ENCODE measurements around the gene LAMA3.

Gene LAMA3

DNA sequence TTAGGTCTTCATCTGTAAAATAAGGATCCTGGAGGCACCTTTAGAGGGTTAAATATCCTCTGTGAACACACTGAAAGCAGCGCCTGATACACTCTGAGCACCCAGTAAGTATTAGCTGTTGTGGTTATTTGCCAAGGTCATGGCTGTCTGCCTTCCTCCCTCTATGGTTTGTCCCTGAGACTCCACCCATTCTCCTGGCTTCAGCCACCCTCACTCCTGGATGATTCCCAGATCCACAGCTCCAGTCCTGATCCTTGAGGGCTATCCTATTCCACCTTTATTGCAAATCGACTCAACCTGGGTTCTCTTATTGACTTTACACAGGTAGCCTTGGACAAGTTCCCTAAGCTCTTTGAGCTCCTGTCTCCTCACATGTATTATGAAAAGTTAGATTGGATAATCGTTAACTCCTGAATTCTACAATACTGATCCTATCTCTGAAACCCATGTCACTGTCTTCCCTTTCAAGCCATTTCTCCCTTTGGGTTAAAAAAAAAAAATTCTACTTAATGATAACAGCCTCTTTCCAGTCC is 162.3 kb downstream of the LAMA3 start:
- no peak overlapping the region for H3K27ac ChIP-seq (ENCODE audit: extremely low read depth, low read depth, low read length)
- H3K36me3 ChIP-seq (ENCODE audit: control insufficient read depth in 2 of 2, insufficient read depth in 1 of 2, low read length in 2 of 2), result peaks cover 0 to 35% of the 10 kb centered on the region in 2 experiments; a peak in 2 of 3 replicates
- ChIA-PET CTCF (interaction anchor here (1.2 kb wide), 1 partner anchor 10 kb away, joined by 3 read pairs; no protein-coding TSS in a partner anchor), POLR2A (no interaction called here)
- H3K4me1 ChIP-seq (ENCODE audit: control insufficient read depth, insufficient read depth, low read length), result no peaks in the 10 kb centered on the region
- no peak overlapping the region for H3K4me3 ChIP-seq (ENCODE audit: low read depth, low read length)
- H3K9me3 ChIP-seq (ENCODE audit: control insufficient read depth, insufficient read depth, low read depth, low read length), result no peaks in the 10 kb centered on the region
- TF ChIP-seq ZNF624 (tag by site-specific recombination; IDR thresholded peaks at IDR 0.05) (no peak), WT1 (tag by site-specific recombination; IDR thresholded peaks at IDR 0.05) (no peak), ZNF768 (tag by site-specific recombination; IDR thresholded peaks at IDR 0.05) (no peak), OSR2 (tag by site-specific recombination; IDR thresholded peaks at IDR 0.05) (no peak), ZFHX2 (tag by site-specific recombination; conservative IDR thresholded peaks at IDR 0.05) (no peak), ZNF433 (tag by site-specific recombination; IDR thresholded peaks at IDR 0.05; ENCODE audit: low read depth) (no peak), ZNF654 (tag by site-specific recombination; IDR thresholded peaks at IDR 0.05; ENCODE audit: low read depth) (no peak), GLI4 (tag by site-specific recombination; IDR thresholded peaks at IDR 0.05) (no peak), YY2 (tag by site-specific recombination; IDR thresholded peaks at IDR 0.05) (no peak), ZNF404 (tag by site-specific recombination; IDR thresholded peaks at IDR 0.05) (no peak)
- TF ChIP-seq, protein P1, sequence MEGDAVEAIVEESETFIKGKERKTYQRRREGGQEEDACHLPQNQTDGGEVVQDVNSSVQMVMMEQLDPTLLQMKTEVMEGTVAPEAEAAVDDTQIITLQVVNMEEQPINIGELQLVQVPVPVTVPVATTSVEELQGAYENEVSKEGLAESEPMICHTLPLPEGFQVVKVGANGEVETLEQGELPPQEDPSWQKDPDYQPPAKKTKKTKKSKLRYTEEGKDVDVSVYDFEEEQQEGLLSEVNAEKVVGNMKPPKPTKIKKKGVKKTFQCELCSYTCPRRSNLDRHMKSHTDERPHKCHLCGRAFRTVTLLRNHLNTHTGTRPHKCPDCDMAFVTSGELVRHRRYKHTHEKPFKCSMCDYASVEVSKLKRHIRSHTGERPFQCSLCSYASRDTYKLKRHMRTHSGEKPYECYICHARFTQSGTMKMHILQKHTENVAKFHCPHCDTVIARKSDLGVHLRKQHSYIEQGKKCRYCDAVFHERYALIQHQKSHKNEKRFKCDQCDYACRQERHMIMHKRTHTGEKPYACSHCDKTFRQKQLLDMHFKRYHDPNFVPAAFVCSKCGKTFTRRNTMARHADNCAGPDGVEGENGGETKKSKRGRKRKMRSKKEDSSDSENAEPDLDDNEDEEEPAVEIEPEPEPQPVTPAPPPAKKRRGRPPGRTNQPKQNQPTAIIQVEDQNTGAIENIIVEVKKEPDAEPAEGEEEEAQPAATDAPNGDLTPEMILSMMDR (tag by site-specific recombination; IDR thresholded peaks at IDR 0.05), result no peak

DNA sequence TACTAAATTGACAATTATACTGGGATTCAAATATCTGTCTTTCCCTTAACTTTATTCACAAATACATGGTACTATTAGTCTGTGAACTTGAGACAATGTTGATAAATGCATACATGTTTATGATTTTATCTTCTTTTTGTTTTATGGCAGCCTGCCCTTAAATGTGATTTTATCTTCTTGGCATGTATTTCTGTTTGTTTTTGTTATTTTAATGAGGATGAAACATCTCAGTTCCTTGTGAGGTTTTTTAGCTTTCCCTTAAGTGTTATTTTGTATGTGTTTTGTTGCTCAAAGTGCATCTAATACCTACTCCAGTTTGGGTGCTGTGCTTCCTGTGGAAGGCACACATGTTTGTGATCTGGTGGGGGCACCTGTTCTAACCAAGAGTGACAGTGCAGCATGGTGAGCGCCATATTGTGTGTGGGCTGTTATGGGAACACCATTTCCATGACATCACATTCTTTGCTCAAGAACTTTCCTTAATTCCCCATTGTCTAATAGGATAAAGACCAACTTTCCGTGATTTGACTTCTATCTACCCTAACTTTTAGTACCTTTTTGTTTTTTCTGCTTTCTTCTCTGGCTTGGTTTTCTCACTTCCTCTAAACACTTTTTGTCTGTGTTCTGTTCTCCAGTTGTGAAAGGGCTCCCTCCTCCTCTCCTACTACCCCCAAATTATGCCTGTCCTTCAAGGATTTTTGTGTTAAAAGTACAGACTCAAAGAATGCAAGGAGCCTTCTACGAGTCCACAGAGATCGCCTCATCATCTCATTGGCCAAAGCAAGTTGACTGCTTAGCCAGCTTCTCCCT is 163.2 kb downstream of the LAMA3 start:
- no peak for TF ChIP-seq ZNF324 (tag by site-specific recombination; IDR thresholded peaks at IDR 0.05)
- H3K27ac ChIP-seq (ENCODE audit: extremely low read depth, low read depth, low read length), result no peak overlapping the region
- H3K4me3 ChIP-seq (ENCODE audit: low read depth, low read length), result no peak overlapping the region
- CTCF ChIA-PET, result interaction anchor here (0.7 kb wide), 1 partner anchor 49 kb away, joined by 3 read pairs; no protein-coding TSS in a partner anchor
- no peaks in the 10 kb centered on the region for H3K9me3 ChIP-seq (ENCODE audit: control insufficient read depth, insufficient read depth, low read depth, low read length)
- H3K36me3 ChIP-seq (ENCODE audit: control insufficient read depth in 2 of 2, insufficient read depth in 1 of 2, low read length in 2 of 2), result peaks cover 0 to 27% of the 10 kb centered on the region in 2 experiments; a peak in 2 of 3 replicates
- POLR2A ChIA-PET, result no interaction called here
- no peaks in the 10 kb centered on the region for H3K4me1 ChIP-seq (ENCODE audit: control insufficient read depth, insufficient read depth, low read length)

DNA sequence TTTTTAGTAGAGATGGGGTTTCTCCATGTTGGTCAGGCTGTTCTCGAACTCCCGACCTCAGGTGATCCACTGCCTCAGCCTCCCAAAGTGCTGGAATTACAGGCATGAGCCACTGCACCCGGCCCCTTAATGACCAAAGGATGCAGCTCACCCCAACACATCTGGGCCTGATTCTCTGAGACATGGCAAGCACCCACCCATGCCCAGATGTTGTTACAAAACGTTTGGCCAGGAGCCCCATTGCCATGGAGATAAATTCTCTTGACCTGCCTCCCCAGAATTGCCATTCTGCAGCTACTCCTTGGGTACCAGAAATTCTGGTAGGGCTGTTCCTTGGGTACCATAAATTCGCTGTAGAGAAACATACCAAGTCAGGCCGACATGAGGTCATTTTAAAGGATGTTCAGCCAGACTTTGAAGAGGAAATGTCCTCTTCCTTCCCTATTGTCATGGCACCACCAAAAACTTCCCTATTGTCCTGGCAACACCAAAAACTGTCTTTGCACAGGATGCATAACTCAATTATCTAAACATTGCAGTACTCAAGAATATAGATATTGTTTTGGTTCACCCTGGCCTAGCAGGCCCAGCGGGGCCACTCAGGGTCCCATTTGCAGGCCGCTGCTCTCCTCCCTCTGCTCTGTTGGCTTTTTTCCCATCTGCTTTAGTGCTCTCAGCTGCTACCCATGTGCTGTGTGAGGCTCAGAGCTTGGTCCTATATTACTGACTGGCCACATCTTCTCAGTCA is 164.4 kb downstream of the LAMA3 start:
- ChIA-PET CTCF (no interaction called here), POLR2A (no interaction called here)

More for the DNA sequence above, 164.4 kb downstream of the LAMA3 start:
- H3K4me1 ChIP-seq (ENCODE audit: control insufficient read depth, insufficient read depth, low read length), result no peaks in the 10 kb centered on the region
- no peaks in the 10 kb centered on the region for H3K9me3 ChIP-seq (ENCODE audit: control insufficient read depth, insufficient read depth, low read depth, low read length)
- TF ChIP-seq, protein P2, sequence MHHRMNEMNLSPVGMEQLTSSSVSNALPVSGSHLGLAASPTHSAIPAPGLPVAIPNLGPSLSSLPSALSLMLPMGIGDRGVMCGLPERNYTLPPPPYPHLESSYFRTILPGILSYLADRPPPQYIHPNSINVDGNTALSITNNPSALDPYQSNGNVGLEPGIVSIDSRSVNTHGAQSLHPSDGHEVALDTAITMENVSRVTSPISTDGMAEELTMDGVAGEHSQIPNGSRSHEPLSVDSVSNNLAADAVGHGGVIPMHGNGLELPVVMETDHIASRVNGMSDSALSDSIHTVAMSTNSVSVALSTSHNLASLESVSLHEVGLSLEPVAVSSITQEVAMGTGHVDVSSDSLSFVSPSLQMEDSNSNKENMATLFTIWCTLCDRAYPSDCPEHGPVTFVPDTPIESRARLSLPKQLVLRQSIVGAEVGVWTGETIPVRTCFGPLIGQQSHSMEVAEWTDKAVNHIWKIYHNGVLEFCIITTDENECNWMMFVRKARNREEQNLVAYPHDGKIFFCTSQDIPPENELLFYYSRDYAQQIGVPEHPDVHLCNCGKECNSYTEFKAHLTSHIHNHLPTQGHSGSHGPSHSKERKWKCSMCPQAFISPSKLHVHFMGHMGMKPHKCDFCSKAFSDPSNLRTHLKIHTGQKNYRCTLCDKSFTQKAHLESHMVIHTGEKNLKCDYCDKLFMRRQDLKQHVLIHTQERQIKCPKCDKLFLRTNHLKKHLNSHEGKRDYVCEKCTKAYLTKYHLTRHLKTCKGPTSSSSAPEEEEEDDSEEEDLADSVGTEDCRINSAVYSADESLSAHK (tag by site-specific recombination; IDR thresholded peaks at IDR 0.05), result no peak
- TF ChIP-seq ZNF585B (tag by site-specific recombination; IDR thresholded peaks at IDR 0.05) (no peak), ZNF341 (tag by site-specific recombination; IDR thresholded peaks at IDR 0.05; ENCODE audit: low read depth) (no peak), ZFP41 (tag by site-specific recombination; IDR thresholded peaks at IDR 0.05; ENCODE audit: borderline replicate concordance) (no peak), ZNF510 (tag by site-specific recombination; IDR thresholded peaks at IDR 0.05; ENCODE audit: insufficient replicate concordance) (no peak), ZNF785 (tag by site-specific recombination; IDR thresholded peaks at IDR 0.05) (no peak), ZBTB21 (tag by site-specific recombination; IDR thresholded peaks at IDR 0.05) (no peak)
- TF ChIP-seq, protein P3, sequence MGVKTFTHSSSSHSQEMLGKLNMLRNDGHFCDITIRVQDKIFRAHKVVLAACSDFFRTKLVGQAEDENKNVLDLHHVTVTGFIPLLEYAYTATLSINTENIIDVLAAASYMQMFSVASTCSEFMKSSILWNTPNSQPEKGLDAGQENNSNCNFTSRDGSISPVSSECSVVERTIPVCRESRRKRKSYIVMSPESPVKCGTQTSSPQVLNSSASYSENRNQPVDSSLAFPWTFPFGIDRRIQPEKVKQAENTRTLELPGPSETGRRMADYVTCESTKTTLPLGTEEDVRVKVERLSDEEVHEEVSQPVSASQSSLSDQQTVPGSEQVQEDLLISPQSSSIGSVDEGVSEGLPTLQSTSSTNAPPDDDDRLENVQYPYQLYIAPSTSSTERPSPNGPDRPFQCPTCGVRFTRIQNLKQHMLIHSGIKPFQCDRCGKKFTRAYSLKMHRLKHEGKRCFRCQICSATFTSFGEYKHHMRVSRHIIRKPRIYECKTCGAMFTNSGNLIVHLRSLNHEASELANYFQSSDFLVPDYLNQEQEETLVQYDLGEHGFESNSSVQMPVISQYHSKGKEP (tag by site-specific recombination; IDR thresholded peaks at IDR 0.05), result no peak
- H3K36me3 ChIP-seq (ENCODE audit: control insufficient read depth in 2 of 2, insufficient read depth in 1 of 2, low read length in 2 of 2), result peaks cover 0 to 27% of the 10 kb centered on the region in 2 experiments; a peak in 2 of 3 replicates
- no peak overlapping the region for H3K4me3 ChIP-seq (ENCODE audit: low read depth, low read length)
- no peak overlapping the region for H3K27ac ChIP-seq (ENCODE audit: extremely low read depth, low read depth, low read length)
